GM19452 (cell line): ENCODE results near the gene COL7A1.

ENCODE experiments used
- ATAC-seq: cut with Tn5 transposase; IDR thresholded peaks from one replicate; pipeline ENCODE4 v1.9.1; 2021; ENCODE audit not compliant: unreplicated experiment

COL7A1 gene

DNA sequence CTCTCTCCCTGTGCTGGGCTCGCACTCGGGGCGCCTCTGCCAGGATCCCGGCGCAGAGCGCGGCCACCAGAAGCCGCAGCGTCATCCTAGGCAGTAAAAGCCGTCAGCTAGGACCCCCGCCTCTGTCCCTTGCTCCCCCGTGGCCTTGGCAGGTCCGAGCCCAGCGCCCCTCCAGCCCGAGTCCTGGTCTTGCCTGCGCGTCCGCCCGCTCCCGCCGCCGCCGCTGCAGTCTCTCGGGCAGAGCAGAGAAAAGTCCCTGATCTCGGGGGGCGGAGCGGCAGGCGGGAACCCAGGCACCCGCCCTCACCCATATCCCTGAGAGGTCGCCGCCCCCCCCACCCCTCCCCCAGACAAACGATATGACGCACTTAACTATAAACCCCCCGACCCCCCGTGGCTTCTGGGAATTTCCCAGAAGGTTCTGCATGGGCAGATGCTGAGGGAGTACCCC is at the start of gene COL7A1:
Gene COL7A1, minus strand, starts transcription at position 255 of the 451 bp plus-strand sequence. Its CDS starts 170 bp downstream, at position 85.
- ATAC-seq = no peak

DNA sequence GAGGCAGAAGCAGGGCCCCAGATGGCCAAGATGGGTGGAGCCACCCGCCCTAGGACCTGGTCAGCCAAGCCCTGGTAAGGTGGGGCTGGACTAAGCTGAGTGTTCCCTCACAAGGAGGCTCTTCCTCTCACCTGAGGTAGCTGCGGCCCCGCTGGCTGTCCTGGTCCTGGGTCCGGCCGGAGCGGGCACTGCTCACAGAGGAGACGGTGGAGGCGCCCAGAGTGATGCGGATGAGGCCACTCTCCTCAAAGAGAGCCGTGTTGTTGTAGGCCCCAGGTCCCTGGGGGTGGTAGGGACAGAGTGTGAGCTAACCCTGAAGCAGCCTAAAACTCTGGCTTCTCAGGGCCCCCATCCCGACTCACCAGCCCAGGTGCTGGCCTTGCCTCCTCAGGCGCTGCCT is 47.5 kb upstream of the COL7A1 start:
- no peak for ATAC-seq

DNA sequence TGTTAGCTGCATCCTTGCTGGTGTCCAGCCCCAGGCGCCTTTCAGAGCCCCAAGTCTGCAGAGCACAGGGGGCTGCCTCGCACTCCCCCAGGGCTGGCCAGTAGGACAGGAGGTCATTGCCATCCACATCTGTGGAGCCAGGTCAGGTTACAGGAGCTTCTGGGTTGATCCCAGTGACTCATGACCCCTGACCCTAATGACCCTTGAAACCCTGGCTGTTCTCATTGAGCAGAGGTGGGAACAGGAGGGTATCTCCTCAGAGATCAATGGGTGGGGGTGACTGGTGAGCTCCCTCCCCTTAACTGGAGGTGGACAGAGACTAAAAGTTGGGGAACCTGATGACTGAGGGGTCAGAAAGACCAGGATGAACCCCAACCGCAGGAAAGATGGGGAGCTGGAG is 46.3 kb upstream of the COL7A1 start:
- ATAC-seq = no peak

DNA sequence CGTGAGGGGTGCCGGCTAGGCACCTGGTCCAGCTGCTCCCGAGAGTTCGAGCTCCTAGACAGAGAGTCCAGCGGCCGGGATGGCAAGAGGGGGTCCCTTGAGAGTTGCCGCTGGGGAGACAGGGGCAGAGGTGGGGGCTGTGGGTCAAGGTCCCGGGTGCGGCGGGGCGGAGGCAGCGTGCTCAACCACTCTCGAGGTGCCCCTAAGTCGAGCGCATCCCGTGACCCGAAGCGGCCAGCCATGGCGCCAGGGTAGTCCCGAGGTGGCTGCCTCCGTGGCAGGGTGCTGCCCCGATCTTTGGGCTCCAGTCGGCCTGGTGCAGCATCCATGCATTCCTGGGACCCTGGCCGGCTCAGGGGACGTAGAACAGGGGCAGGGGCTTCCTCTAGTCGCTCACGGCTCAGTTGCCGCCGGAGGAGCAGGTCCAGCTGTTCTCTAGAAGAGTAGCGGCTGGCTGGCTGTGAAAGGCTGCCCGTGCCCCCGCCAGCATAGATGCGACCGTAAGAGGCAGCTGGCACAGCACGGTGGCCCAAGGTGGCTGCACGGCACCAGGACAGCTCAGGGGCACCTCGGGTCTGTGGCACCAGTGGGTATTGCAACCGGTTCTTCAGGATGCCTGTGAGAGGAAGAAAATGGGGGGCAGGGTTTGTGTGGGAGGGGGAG is 44.9 kb upstream of the COL7A1 start:
- ATAC-seq = no peak

DNA sequence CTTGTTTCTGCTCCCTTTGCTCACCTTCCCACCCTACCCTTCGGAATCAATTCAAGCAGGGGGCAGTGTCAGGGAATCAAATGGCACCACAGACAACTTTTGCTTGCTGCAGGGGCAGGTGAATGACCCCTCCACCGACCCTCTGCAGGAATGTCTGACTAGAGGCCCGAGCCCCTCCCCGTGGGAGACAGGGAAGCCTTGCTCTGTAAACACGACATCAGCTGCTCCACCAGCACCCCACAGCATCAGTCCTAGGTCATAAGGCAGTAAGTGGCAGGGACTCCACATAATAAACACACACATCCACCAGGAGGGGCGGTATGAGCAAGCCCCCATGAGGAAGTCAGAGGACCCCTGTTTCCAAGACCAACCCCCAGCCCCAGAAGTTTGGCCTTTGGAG is 42.2 kb upstream of the COL7A1 start:
- ATAC-seq = no peak

DNA sequence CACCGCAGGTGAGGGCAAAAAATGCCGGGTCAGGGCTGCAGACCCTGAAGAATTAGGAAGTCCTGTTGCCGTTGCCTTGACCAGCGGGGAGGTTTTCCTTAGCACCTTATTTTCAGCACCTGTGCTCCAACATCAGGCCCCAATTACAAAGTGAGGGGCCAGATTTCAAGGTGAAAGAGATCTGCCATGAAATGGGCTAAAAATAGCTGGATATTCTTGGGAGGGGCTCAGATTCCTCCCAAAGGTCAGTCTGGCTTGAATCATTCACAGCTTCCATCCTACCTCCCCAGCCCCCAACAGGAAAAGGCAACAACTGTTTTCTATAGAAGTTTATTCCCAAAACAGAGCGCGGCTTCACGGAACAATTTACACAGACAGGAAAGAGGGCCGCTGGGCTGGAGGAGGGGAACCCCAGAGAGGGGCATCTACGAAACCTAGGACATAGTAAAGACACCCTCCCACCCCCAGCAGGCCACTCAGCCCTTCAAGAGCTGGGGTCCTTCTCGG is 41.1 kb upstream of the COL7A1 start:
- no peak for ATAC-seq

DNA sequence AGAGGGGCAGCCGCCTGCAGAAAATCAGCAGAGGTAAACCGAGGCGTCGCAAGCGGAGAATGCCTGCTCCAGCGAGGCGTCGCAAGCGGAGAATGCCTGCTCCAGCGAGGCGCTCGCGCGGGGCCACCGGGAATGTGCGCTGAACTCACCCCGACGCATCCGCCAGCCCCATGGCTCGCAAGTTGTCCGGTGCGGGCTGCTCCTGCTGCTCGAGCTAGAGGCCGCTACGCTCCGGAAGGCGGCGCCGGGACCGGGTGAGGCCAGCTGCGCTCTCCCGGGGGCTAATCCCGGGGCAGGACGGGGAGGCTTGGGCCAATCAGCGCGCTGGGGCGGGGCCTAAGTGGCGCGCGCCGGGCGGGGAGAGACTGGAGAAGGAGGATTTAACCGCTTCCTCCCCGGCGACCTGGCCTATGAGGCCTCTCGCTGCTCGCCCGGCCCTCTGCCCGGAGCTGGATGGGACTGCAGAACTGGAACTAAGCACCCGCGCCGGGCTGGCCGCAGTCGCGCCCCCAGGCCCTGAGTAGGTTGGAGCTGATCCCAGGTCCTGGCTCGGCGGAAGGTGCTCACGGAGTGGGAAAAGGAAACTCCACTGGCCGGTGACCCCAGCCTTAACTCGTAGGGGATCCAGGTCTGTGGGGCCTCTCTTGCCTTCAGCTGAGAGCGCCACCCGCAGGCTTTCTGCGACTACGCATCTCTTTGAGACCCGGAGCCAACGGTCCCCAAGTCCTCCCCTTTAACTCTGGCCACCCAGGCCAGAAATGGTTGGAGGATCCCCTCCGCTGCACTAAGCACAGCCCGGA is 40.3 kb upstream of the COL7A1 start, which contains the start of gene SLC26A6:
Gene SLC26A6, minus strand, starts transcription at position 240 of the 800 bp plus-strand sequence. Its CDS starts 68 bp downstream, at position 172.
- peak; percentile 85 for ATAC-seq

DNA sequence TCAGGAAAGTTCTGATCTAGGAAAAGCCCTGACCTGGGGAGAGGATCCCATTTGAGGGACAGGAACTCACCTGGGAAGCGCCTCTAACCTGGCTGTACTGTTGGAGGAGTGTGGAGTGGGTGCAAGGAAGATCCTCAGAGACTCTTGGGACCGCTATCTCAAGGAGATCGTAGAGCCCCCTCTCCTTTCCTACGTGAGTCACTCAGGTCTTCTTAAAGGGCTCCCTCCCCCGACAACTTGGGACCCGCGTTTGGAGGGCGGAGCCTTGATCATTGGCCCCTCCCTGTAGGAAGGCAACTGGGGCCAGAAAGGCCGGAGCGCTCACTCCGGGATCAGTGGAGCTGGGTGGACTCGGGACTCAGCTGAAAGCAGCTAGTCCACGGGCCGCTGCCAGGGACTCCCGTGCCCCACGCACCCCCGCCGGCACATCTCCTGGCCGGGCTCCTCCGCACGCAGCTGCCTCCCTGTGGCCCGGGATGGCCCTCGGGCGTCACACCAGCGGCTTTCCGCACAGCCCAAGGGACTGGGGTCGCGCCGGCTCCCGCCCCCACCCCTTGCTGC is 39.6 kb upstream of the COL7A1 start:
- ATAC-seq = peak; percentile 29

DNA sequence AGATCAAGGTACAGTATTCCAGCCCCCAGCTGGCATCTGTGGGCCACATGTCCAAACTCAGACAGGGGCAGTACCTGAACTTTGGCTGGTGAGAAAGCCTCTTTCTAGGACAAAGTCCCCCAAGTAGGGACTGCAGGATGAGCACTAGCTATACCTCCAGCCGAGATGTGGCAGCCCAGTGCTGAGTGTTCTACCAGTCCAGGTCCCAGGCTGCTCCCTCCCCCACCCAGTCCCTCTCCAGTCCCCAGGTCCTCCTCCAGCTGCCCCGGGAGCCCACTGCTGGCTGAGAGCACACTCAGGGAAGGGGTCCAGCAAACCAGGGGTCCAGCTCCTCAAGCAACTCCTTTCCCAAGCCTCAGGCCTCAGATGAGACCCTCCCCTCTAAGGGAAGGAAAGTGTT is 38.6 kb upstream of the COL7A1 start:
- ATAC-seq = no peak

DNA sequence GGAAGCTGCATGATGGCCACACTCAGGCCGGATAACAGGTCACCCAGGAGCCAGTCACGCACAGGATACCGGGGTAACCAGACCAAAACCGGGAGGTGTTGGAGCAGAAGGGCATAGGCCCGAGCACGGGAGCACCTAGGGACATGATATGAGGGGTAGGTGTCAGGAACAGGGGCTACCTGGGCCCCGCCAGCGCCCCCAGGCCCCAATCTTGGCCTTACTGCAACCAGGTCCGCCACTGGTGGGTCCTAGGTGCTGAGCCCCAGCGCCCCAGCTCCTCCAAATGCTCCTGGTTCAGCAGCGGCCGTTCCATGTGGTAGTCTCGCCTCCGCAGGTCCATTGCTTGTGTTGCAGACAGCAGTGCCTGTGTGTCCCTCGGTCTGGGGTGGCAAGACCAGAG is 38.1 kb upstream of the COL7A1 start:
- no peak for ATAC-seq

DNA sequence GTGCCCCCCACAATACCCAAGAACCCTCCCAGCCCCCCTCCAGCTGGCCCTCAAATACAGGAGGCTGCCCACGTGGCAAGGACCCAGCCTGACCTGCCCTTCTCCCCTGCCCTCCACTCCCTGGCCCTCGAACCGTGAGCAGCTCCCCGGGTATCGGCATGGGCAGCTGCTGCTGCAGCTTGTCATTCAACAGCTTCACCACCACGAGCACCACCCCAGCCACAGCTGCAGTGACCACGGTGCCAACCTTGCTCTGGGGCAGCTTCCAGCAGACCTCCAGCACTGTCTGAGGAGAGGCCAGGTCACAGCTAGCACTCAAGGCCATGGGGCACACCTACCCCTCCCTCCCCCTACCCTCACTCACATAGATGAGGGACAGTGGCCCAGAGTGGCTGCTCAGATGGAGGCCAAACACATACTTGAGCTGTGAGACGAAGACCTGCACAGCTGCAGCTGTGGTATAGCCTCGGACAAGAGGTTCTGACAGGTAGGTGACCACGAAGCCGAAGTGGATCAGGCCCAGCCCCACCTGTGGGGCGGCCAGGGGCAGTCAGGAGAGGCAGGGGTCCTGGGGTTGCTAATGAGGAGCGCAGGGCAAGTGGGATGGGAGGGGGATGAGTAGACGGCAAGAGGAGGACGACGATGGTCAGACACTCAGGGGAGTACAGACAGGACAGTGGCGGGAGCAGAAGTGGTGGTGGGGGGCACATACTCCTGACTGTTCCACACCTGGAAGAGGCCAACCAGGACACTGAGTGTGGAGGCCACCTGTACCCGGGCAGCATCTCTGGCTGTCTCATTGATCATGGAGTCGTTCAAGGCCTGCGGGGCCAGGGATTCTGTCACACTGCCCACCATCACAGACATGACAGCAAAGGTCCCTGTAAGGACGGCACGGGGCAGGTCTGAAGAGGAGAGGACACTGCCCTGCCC is 36.7 kb upstream of the COL7A1 start:
- ATAC-seq = no peak

DNA sequence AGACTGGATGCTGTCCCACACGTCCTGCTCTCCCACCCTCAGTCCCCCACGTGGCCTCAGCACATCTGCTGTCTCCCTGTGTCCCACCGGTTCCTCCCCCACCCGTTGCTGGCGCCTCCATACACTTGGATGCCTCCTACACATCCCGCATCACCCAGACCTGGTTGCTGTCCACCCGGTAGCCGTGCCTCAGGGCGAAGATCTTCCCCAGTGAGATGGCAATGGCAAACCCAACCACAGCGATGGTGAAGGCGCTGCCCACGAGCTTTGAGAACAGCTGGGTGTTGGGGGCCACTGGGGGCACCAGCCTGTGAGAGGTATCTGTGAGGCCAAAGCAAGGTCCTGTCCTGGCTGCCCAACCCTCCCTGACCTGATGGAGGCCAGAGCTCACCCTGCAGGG is 35.7 kb upstream of the COL7A1 start:
- ATAC-seq = no peak

DNA sequence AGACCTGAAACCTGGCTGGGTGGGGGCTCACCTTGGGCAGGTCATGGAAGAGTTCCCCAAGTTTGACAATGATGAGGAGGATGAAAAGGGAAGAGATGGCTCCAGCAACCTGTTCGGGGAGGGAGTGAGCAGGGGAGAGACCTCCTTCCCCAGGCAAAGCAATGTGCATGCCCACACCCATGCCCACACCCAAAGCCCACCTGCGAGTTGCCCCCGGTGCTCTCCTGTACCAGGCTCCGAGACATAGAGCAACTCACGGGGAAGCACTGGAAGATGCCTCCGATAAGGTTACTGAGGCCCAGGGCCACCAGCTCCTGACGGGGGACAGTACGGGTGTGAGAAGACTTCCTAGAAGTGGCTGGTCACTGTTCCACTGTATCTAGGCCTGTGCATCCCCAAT is 35.3 kb upstream of the COL7A1 start:
- no peak for ATAC-seq

DNA sequence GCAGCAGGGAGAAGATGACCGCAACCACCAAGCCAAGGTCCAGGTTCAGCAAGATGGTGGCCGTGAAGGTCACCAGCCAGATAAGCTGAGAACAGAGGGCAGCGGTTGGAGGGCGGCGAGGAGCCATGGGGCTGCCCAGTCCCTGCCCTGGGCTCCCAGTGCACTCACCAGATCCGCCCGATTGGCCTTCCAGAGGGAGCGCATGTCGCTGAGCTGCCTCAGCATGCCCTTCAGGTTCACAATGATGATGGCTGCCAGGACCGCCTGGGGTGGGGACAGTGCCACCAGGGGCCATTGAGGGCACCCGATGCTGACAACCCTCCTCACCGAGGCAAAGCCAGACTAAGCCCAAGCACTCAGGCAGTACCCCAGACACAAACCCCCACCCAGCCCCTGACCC is 34.8 kb upstream of the COL7A1 start:
- no peak for ATAC-seq

DNA sequence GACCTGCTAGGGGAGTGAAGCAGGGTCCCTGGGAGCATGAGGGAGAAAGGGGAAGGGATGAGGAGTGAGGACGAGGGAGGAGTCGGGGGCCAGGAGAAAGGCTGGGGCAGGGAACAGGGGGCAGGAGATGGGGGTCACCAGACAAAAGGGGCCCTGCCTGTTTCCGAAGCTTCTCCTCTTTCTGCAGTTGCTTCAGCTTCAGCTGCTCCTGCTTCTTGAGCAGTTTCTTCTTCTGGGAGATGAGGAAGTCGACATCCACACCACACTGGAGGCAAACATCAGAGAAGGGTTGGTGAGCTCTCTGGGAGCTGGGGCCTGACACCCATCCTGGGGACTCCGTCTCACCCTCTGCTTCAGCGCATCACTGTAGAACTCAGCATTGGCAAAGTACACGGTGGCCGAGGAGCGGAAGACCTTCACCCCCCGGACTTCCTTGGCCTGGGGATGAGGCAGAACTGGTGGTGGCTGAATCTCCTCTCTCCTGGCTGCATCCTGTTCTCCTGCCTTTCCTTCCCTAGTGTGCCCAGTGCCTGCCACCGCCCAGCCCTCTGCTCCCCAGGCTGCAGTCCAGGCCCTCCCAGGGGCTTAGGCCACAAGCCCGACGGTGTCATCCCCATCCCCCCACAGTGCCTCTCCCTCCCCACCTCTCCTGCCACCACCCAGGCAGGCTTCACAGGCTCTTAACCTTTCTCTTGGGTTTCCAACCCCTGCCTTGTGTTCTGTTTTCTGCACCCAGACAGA is 33.3 kb upstream of the COL7A1 start:
- ATAC-seq = no peak

DNA sequence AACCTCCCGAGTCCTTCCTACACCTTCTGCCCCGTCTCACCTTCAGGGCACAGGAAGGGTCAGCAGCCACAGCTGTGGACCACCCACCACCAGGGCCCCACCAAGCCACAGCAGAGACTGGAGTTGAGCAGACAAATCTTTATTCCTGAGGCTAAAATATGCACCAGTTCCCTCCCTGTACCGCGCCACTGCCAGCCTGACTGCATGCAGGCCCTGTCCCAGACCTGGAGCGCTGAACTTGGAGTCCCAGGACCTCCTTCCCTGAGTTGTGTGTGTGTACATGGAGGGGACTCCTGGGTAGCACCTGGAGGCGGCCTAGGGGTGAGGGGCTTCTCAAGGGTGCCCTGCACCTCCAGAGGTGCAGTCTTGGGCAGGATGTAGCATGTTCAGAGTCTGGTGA is 30.5 kb upstream of the COL7A1 start:
- ATAC-seq = no peak

DNA sequence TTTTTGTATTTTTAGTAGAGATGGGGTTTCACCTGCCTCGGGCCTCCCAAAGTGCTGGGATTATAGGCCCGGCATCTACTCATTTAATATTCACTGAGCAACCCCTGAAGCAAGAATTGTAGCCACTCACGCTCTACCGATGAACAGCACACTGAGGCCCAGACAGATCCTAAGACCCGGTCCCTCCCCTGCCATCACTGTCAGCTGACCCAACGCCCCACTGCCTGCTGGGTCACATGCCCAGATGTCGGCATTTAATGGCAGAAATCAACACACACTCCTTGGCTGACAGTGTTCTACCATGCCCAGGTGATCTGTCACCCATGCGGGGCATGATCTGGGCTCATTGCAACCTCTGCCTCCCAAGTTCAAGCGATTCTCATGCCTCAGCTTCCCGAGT is 29.6 kb upstream of the COL7A1 start:
- no peak for ATAC-seq

DNA sequence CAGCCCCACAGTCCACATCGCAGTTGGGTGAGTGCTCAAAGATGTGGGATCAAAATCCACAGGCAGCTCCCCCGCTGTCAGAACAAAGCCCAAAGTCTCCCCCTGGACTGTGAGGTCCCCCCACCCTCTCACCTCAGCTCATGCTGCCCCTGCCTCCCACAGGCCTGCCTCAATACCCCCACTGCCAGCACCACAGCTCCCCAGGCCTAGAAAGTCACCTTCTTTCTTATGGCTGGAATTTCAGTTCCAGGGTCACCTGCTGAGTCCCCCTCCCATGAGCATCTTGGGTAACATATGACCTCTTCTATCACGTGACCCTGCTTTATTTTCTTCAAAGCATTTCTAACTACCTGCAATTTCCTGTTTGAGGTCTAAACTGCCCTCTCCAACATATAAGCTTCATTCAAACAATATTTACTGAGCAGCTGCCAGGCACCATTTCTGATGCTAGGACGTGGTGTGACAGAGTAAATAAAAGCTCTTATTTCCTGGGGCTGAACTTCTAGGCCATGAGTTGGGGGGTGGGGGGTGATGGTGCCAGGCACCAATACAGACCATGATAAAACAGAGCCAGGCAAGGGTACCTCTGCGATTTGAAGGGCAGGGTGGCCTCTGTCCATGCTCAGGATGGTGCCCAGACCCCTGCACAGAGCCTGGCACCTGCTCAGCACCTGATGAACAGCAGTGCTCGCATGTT is 28.9 kb upstream of the COL7A1 start:
- ATAC-seq = no peak

DNA sequence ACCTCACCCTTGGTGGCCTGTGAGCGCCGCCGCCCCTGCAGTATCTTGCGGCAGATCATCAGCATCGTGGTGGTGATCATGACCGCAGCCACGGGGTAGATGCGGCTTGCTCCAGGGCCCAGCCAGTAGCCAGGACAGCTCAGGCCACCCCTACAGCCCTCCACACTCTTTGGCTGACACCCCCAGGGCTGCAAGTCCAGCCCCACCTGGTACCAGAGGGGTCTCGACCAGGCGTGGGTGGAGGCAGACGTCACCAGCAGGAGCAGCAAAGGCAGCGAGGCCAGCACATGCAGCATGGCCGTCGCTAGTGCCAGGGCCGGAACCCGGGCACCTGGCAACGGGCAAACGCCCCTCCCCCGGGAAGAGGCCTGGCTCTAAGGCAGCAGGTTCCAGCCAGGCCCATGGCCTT is 26.3 kb upstream of the COL7A1 start, which contains the start of gene TMEM89:
Gene TMEM89, minus strand, starts transcription at position 309 of the 409 bp plus-strand sequence. Its CDS starts 13 bp downstream, at position 296.
- no peak for ATAC-seq
